HUES64 (cell line): ENCODE results near the gene COL2A1.

ENCODE experiments used
- H3K27ac ChIP-seq: 2 replicates; pipeline ENCODE4 v1.7.0; 2013; ENCODE audit warnings: low read depth, low read length, inconsistent platforms
- H3K27me3 ChIP-seq: 2 replicates; pipeline ENCODE4 v1.6.1; 2013; ENCODE audit warnings: mild to moderate bottlenecking, low read length; ENCODE audit not compliant: insufficient read depth
- H3K36me3 ChIP-seq: 2 replicates; pipeline ENCODE4 v1.6.1; 2013; ENCODE audit warnings: mild to moderate bottlenecking, low read length; ENCODE audit not compliant: insufficient read depth
- H3K4me1 ChIP-seq: 2 replicates; pipeline ENCODE4 v1.6.1; 2013; ENCODE audit warnings: mild to moderate bottlenecking, low read length, moderate library complexity; ENCODE audit not compliant: insufficient read depth
- H3K4me3 ChIP-seq: 2 replicates; pipeline ENCODE4 v1.5.1; 2013; ENCODE audit warnings: mild to moderate bottlenecking, low read length, moderate library complexity
- H3K9ac ChIP-seq: 2 replicates; pipeline ENCODE4 v1.6.1; 2013; ENCODE audit warnings: mild to moderate bottlenecking, low read depth, low read length
- H3K9me3 ChIP-seq: 2 replicates; pipeline ENCODE4 v1.6.1; 2013; ENCODE audit warnings: low read depth, low read length; ENCODE audit not compliant: insufficient read depth
- WGBS: fragments of 150-250, 120-280 bp; methylation state at CpG from one replicate; pipeline ENCODE4 v1.1.7; 2013; ENCODE audit warnings: missing lambda C conversion rate; 5-methylcytosine and 5-hydroxymethylcytosine counted together

The COL2A1 gene

GRCh38 chr12:47999816-48000215 is 4.5 kb downstream of the COL2A1 start:
- Histone ChIP-seq H3K36me3 (no peaks in the 10 kb centered on the region), H3K9me3 (no peaks in the 10 kb centered on the region), H3K4me3 (no peak overlapping the region), H3K27me3 (peaks cover 100% of the 10 kb centered on the region), H3K27ac (no peak overlapping the region), H3K9ac (no peak overlapping the region), H3K4me1 (peaks cover 29% of the 10 kb centered on the region)
- WGBS, result 58% methylated on average over 7 of the region's 9 CpGs

DNA sequence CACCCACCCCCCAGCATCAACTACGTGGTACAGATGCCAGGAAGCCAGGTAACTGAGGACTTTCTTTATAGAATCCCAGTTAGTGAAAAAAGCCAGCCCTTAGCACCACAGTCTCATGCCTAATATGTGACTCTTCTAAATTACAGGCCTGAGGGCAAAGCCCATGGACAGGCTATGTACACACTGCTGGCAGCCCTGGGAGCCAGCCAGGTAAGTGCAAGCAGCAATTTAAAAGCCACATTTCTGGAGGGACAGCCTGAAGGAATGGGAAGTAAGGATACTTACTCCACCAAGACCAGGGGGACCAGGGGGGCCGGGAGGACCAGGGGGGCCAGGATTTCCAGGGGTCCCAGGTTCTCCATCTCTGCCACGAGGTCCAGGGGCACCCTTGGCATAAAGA is 7.0 kb downstream of the COL2A1 start:
- peaks cover 100% of the 10 kb centered on the region for H3K27me3 ChIP-seq

DNA sequence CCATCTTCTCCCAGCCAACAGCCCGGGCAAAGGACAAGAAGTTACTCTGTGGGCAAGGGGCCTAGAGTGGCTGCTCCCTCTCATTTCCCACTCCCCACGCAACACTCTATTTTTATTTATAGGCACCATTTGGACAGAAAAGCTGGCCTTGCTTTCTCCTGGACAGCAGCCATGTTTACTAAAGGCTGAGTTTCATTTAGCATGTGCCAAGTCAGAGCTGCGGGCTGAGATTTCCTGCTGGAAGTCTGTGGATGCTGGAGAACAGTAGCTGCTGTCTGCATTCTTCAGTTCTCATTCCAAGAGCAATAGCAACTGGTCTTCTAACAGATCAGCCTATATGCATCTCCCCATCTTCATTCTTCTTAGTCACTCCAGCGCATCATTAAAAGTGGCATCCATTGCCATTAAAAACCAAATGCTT is 8.3 kb downstream of the COL2A1 start:
- Histone ChIP-seq H3K4me1 (peaks cover 11% of the 10 kb centered on the region; the same call in 1 of the 2 replicates), H3K4me3 (no peak overlapping the region), H3K36me3 (no peaks in the 10 kb centered on the region; the same call in 1 of the 2 replicates), H3K9me3 (no peaks in the 10 kb centered on the region), H3K27me3 (peaks cover 99% of the 10 kb centered on the region), H3K9ac (no peak overlapping the region), H3K27ac (no peak overlapping the region)
- WGBS, result 93% methylated on average over 4 of the region's 4 CpGs

More for the DNA sequence above, 7.0 kb downstream of the COL2A1 start:
- 69% methylated on average over 3 of the region's 3 CpGs for WGBS
- Histone ChIP-seq H3K9ac (no peak overlapping the region), H3K9me3 (no peaks in the 10 kb centered on the region), H3K36me3 (no peaks in the 10 kb centered on the region; the same call in 1 of the 2 replicates), H3K27ac (no peak overlapping the region), H3K4me3 (no peak overlapping the region), H3K4me1 (peaks cover 18% of the 10 kb centered on the region; the same call in 1 of the 2 replicates)

GRCh38 chr12:47993491-47993890 is 10.8 kb downstream of the COL2A1 start:
- WGBS, result 88% methylated on average over 5 of the region's 5 CpGs
- H3K27ac ChIP-seq, result no peak overlapping the region
- H3K9ac ChIP-seq, result no peak overlapping the region
- H3K4me1 ChIP-seq, result peaks cover 9% of the 10 kb centered on the region; the same call in 1 of the 2 replicates
- no peak overlapping the region for H3K4me3 ChIP-seq
- peaks cover 91% of the 10 kb centered on the region for H3K27me3 ChIP-seq
- H3K36me3 ChIP-seq, result no peaks in the 10 kb centered on the region; the same call in 1 of the 2 replicates
- no peaks in the 10 kb centered on the region for H3K9me3 ChIP-seq

DNA sequence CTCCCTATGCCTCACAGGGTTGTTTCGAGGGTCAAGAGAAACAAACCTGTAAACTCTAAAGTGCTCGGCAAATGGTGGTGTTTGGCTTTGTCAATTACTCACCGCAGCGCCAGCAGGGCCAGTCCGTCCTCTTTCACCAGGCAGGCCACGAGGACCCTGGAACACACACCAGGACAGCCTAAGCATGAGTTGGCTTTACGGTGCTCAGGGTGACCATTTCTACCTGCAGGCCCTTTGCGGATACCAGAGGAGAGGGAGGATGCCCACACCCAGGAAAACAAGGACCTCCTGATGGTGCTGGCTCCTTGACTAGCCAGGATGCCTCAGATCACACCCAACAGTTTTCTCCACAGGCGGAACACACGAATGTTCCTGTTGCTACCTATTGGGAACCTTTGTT is 11.5 kb downstream of the COL2A1 start:
- Histone ChIP-seq H3K4me1 (peaks cover 12% of the 10 kb centered on the region; the same call in 1 of the 2 replicates), H3K4me3 (no peak overlapping the region), H3K36me3 (no peaks in the 10 kb centered on the region; the same call in 1 of the 2 replicates), H3K27me3 (peaks cover 88% of the 10 kb centered on the region), H3K9me3 (no peaks in the 10 kb centered on the region), H3K9ac (no peak overlapping the region), H3K27ac (no peak overlapping the region)
- 91% methylated on average over 10 of the region's 10 CpGs for WGBS

- 78% methylated on average over 13 of the region's 13 CpGs for WGBS
- no peak overlapping the region for H3K27ac ChIP-seq
- no peak overlapping the region for H3K9ac ChIP-seq
- peaks cover 12% of the 10 kb centered on the region; the same call in 1 of the 2 replicates for H3K4me1 ChIP-seq
- H3K36me3 ChIP-seq, result no peaks in the 10 kb centered on the region; the same call in 1 of the 2 replicates
- no peak overlapping the region for H3K4me3 ChIP-seq
- H3K9me3 ChIP-seq, result no peaks in the 10 kb centered on the region
- peaks cover 75% of the 10 kb centered on the region for H3K27me3 ChIP-seq
Measured at GRCh38 chr12:47991106-47992061, 12.9 kb downstream of the COL2A1 start.

DNA sequence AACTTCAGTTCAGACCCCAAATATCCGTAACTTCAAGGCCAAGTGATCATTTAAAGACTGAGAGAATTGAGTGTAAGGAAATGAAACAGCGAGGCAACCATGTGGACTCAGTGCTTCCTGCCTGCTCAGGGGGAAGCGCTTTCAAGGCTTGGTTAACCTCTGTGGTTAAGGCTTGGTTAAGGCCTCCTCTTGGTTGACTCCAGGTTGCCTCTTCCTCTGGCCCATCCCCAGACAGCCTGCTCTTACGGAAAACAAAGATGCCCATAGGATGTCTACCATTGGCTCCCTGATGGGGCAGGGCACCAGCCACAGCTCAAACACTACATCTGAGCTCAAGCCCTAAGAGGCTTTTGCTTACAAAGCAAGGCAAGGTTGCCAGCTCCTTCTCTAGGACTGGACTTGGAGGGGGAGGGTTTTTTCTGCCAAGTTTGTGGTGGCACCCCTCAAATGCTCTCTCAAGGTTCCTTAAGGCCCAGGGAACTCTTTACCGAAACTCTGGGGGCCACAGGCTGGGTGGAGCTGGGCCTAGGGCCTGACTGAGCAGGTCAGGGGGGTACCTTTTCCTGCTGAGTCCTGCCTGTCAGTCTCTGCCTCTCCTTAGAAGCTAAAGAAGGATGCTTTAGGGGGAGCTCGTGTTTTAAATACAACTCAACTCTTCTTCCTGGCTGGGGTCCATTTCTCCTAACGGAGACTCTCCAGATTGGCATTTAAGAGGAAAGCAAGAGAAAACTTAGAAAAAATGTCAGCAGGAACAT is 13.7 kb downstream of the COL2A1 start:
- Histone ChIP-seq H3K27me3 (peaks cover 68% of the 10 kb centered on the region), H3K4me1 (peaks cover 12% of the 10 kb centered on the region; the same call in 1 of the 2 replicates), H3K4me3 (no peak overlapping the region), H3K27ac (no peak overlapping the region), H3K9me3 (no peaks in the 10 kb centered on the region), H3K36me3 (no peaks in the 10 kb centered on the region; the same call in 1 of the 2 replicates), H3K9ac (no peak overlapping the region)
- WGBS, result 90% methylated on average over 6 of the region's 7 CpGs

DNA sequence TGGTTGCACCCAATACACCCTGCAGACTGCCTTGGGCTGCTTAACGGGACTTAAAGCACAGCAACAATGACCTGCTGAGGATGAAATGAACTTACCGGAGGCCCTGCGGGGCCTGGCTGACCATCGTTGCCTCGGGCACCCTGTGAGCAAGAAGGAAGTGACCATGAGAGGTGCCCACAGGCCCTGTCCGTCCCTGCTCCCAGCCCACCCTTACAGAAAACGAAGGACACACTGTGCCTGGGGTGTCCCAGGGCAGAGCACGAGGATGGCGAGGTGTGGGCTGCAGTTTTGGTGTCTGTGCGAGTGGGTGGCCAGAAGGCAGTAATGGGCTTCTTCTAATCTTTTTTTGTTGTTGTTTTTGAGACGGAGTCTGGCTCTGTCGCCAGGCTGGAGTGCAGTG is 14.6 kb downstream of the COL2A1 start:
- H3K9me3 ChIP-seq, result no peaks in the 10 kb centered on the region
- no peak overlapping the region for H3K27ac ChIP-seq
- 89% methylated on average over 12 of the region's 12 CpGs for WGBS
- H3K27me3 ChIP-seq, result peaks cover 59% of the 10 kb centered on the region
- H3K36me3 ChIP-seq, result no peaks in the 10 kb centered on the region; the same call in 1 of the 2 replicates
- H3K9ac ChIP-seq, result no peak overlapping the region
- H3K4me3 ChIP-seq, result no peak overlapping the region
- peaks cover 12% of the 10 kb centered on the region; the same call in 1 of the 2 replicates for H3K4me1 ChIP-seq

- H3K9me3 ChIP-seq, result no peaks in the 10 kb centered on the region
- no peak overlapping the region for H3K4me3 ChIP-seq
- 93% methylated on average over 8 of the region's 8 CpGs for WGBS
- no peak overlapping the region for H3K9ac ChIP-seq
- H3K27me3 ChIP-seq, result peaks cover 53% of the 10 kb centered on the region
- H3K27ac ChIP-seq, result no peak overlapping the region
- H3K4me1 ChIP-seq, result peaks cover 12% of the 10 kb centered on the region; the same call in 1 of the 2 replicates
- H3K36me3 ChIP-seq, result no peaks in the 10 kb centered on the region; the same call in 1 of the 2 replicates
Measured at GRCh38 chr12:47989023-47989417, 15.3 kb downstream of the COL2A1 start.

DNA sequence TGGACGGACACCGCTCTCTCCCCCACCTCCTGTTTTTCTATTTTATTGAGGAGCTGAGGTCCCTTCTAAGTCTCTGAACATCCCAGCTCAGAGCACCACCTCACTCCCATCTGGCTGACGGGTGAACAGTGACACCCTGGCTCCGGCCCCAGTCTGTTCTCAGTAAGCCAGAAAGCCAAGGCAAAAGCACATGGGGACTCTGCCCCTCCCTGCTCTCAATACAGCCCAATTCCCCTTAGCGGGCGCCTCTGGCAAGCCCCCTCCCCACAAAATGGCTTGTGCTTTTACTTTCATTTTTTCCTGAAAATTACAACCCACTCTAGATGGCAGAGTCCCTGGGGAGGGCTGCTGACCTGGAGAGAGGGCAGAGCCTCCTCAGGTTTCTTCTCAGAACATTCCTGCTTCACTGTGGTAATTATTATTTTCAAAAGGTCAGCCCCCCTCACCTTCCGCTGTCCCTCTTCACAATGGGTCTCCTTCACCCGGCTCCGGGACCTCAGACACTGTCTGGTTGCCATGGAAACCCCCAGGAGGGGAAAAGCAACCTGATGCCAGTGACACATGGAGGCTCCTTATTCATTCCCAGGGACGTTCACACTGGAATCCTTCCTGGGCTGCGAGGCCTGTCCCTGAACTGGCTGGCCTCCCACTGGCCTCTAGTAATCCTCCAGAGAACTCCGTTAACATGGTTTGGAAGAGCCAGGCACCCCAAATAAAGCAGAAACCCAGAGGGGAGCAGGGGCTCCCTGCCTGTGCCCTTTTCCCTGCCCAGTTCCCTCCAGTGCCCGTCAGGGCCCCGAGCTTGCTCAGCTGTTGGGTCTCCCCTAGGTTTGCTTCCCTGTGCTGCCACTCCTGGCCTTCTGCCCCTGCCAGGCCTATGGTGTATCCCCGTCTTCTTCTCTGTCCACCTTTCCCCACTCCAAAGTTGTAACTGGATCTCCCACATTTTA is 15.9 kb downstream of the COL2A1 start:
- no peak overlapping the region for H3K9ac ChIP-seq
- no peaks in the 10 kb centered on the region for H3K9me3 ChIP-seq
- WGBS, result 59% methylated on average over 15 of the region's 15 CpGs
- H3K4me1 ChIP-seq, result peaks cover 12% of the 10 kb centered on the region; the same call in 1 of the 2 replicates
- peaks cover 46% of the 10 kb centered on the region for H3K27me3 ChIP-seq
- H3K4me3 ChIP-seq, result no peak overlapping the region; the same call in 1 of the 2 replicates
- no peak overlapping the region for H3K27ac ChIP-seq
- no peaks in the 10 kb centered on the region; the same call in 1 of the 2 replicates for H3K36me3 ChIP-seq
